ENCODE results near the gene BTBD2. TPM values are rescaled to one million over a fixed set of nuclear protein-coding genes. Genes with fewer than 3 reads are reported as not detected.
A peak's percentile ranks its signal among the peaks of the same experiment; 100 is the strongest.

The BTBD2 gene
- total RNA-seq, 1 experiment from 2014 or later, result 52.2 TPM

GRCh38 chr19:2014731-2015607, 545 bp downstream of the BTBD2 start:
- no TSS peak for BruUV-seq (replicated peaks)
- no peak overlapping the region for H3K27ac Mint-ChIP-seq (ENCODE audit: unreplicated experiment)
- intact Hi-C loops (cut with micrococcal nuclease; ENCODE audit: unreplicated experiment), result no loop called here
- no peaks in the 10 kb centered on the region for H3K27me3 ChIP-seq (replicated peaks; ENCODE audit: control insufficient read depth, insufficient read depth, low read length)
- no peaks in the 10 kb centered on the region for H3K9me3 ChIP-seq
- H3K4me3 ChIP-seq (ENCODE audit: low read depth, low read length), result peak overlapping the region; percentile 83
- peaks cover 21% of the 10 kb centered on the region for H3K36me3 Mint-ChIP-seq (ENCODE audit: insufficient read depth, unreplicated experiment)
- TF ChIP-seq, protein P1, sequence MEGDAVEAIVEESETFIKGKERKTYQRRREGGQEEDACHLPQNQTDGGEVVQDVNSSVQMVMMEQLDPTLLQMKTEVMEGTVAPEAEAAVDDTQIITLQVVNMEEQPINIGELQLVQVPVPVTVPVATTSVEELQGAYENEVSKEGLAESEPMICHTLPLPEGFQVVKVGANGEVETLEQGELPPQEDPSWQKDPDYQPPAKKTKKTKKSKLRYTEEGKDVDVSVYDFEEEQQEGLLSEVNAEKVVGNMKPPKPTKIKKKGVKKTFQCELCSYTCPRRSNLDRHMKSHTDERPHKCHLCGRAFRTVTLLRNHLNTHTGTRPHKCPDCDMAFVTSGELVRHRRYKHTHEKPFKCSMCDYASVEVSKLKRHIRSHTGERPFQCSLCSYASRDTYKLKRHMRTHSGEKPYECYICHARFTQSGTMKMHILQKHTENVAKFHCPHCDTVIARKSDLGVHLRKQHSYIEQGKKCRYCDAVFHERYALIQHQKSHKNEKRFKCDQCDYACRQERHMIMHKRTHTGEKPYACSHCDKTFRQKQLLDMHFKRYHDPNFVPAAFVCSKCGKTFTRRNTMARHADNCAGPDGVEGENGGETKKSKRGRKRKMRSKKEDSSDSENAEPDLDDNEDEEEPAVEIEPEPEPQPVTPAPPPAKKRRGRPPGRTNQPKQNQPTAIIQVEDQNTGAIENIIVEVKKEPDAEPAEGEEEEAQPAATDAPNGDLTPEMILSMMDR (IDR thresholded peaks at IDR 0.05; ENCODE audit: insufficient read depth in 1 of 2, low read depth in 1 of 2, low read length in 1 of 2, severe bottlenecking in 1 of 2, unreplicated experiment in 1 of 2), result no peak
- peak overlapping the region; percentile 66 for H3K4me3 Mint-ChIP-seq (ENCODE audit: unreplicated experiment)
- no peaks in the 10 kb centered on the region for H3K9me3 Mint-ChIP-seq (ENCODE audit: unreplicated experiment)
- H3K4me1 Mint-ChIP-seq (ENCODE audit: low read depth, unreplicated experiment), result no peaks in the 10 kb centered on the region
- peak in 1 of 2 experiments; percentile 33 for DNase-seq
- H3K27me3 Mint-ChIP-seq (ENCODE audit: insufficient read depth, unreplicated experiment), result no peaks in the 10 kb centered on the region
- no peaks in the 10 kb centered on the region for H3K36me3 ChIP-seq (ENCODE audit: control insufficient read depth, insufficient read depth, low read length)
- POLR2A ChIA-PET, result no interaction called here
- CTCF ChIA-PET, result no interaction called here
- H3K4me1 ChIP-seq, result no peaks in the 10 kb centered on the region

DNA sequence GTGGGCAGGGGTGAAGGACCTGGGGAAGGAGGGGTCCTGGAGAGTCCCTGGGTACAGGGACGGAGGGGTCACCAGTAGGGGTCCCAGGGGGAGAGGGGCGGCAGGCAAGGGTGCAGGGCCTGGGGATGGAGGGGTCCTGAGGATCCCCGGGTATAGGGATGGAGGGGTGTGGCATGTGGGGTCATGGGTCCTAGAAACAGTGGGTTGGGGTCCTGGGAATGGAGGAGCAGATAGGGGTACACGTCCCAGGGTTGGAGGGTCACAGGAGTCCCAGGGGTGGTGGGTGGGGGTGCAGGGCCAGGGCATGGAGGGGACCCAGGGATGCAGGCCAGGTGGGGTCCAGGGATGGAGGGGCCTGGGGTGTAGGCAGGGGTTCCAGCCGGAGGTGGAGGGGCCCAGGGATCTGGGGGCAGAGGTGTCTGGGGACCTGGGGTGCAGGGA, 1.4 kb downstream of the BTBD2 start:
- Histone ChIP-seq H3K36me3 (ENCODE audit: control insufficient read depth, insufficient read depth, low read length) (no peaks in the 10 kb centered on the region), H3K27me3 (replicated peaks; ENCODE audit: control insufficient read depth, insufficient read depth, low read length) (no peaks in the 10 kb centered on the region), H3K4me3 (ENCODE audit: low read depth, low read length) (no peak overlapping the region; the same call in 1 of the 2 replicates), H3K9me3 (no peaks in the 10 kb centered on the region), H3K4me1 (no peaks in the 10 kb centered on the region)
- peaks cover 21% of the 10 kb centered on the region for H3K36me3 Mint-ChIP-seq (ENCODE audit: insufficient read depth, unreplicated experiment)
- POLR2A ChIA-PET, result no interaction called here
- BruUV-seq (replicated peaks), result no TSS peak
- no peak overlapping the region for H3K27ac Mint-ChIP-seq (ENCODE audit: unreplicated experiment)
- TF ChIP-seq, protein P1 (IDR thresholded peaks at IDR 0.05; ENCODE audit: insufficient read depth in 1 of 2, low read depth in 1 of 2, low read length in 1 of 2, severe bottlenecking in 1 of 2, unreplicated experiment in 1 of 2), result no peak
- intact Hi-C loops (cut with micrococcal nuclease; ENCODE audit: unreplicated experiment), result no loop called here
- DNase-seq, result no peak
- no peaks in the 10 kb centered on the region for H3K4me1 Mint-ChIP-seq (ENCODE audit: low read depth, unreplicated experiment)
- H3K4me3 Mint-ChIP-seq (ENCODE audit: unreplicated experiment), result peak overlapping the region; percentile 66
- no peaks in the 10 kb centered on the region for H3K9me3 Mint-ChIP-seq (ENCODE audit: unreplicated experiment)
- CTCF ChIA-PET, result no interaction called here
- H3K27me3 Mint-ChIP-seq (ENCODE audit: insufficient read depth, unreplicated experiment), result no peaks in the 10 kb centered on the region

GRCh38 chr19:2013683-2013961, 1.9 kb downstream of the BTBD2 start:
- TF ChIP-seq, protein P1 (IDR thresholded peaks at IDR 0.05; ENCODE audit: insufficient read depth in 1 of 2, low read depth in 1 of 2, low read length in 1 of 2, severe bottlenecking in 1 of 2, unreplicated experiment in 1 of 2), result no peak
- no peaks in the 10 kb centered on the region for H3K4me1 Mint-ChIP-seq (ENCODE audit: low read depth, unreplicated experiment)
- CTCF ChIA-PET, result no interaction called here
- H3K9me3 ChIP-seq, result no peaks in the 10 kb centered on the region
- H3K9me3 Mint-ChIP-seq (ENCODE audit: unreplicated experiment), result no peaks in the 10 kb centered on the region
- intact Hi-C loops (cut with micrococcal nuclease; ENCODE audit: unreplicated experiment), result no loop called here
- no peaks in the 10 kb centered on the region for H3K27me3 Mint-ChIP-seq (ENCODE audit: insufficient read depth, unreplicated experiment)
- no TSS peak for BruUV-seq (replicated peaks)
- H3K4me3 Mint-ChIP-seq (ENCODE audit: unreplicated experiment), result peak overlapping the region; percentile 66
- no peaks in the 10 kb centered on the region for H3K27me3 ChIP-seq (replicated peaks; ENCODE audit: control insufficient read depth, insufficient read depth, low read length)
- H3K27ac Mint-ChIP-seq (ENCODE audit: unreplicated experiment), result no peak overlapping the region
- no peaks in the 10 kb centered on the region for H3K4me1 ChIP-seq
- H3K36me3 Mint-ChIP-seq (ENCODE audit: insufficient read depth, unreplicated experiment), result peaks cover 21% of the 10 kb centered on the region
- no peaks in the 10 kb centered on the region for H3K36me3 ChIP-seq (ENCODE audit: control insufficient read depth, insufficient read depth, low read length)
- POLR2A ChIA-PET, result no interaction called here
- DNase-seq, result no peak
- H3K4me3 ChIP-seq (ENCODE audit: low read depth, low read length), result no peak overlapping the region

Data from Caco-2 (cell line).